Brain microvascular endothelial cell (primary cell): Measurements from ENCODE around the gene UNKL.
A peak's percentile ranks its signal among the peaks of the same experiment; 100 is the strongest.
"Not testable (repeated sequence)": the region's sequence is repeated elsewhere in the genome, so short reads cannot be mapped to it uniquely, and the experiment has no call there.

ENCODE experiments used
- DNase-seq: peaks from one replicate; pipeline ENCODE4 v3.0.0-alpha.2; 2020
- H3K27ac ChIP-seq: fragments of 250-450 bp; sonication (Bioruptor Pico); 2 replicates; pipeline ENCODE4 v1.5.1; 2020; ENCODE audit warnings: mild to moderate bottlenecking, moderate library complexity
- H3K27me3 ChIP-seq: fragments of 250-450 bp; sonication (Bioruptor Pico); replicated peaks from 2 replicates; pipeline ENCODE4 v1.5.1; 2020; ENCODE audit warnings: mild to moderate bottlenecking
- H3K36me3 ChIP-seq: fragments of 250-450 bp; sonication (Bioruptor Pico); replicated peaks from 2 replicates; pipeline ENCODE4 v1.5.1; 2020; ENCODE audit warnings: mild to moderate bottlenecking
- H3K4me3 ChIP-seq: 2 replicates; pipeline ENCODE4 v1.5.1; 2011; ENCODE audit warnings: low read depth, mild to moderate bottlenecking, control low read depth, low read length, moderate library complexity
- CTCF ChIP-seq: IDR thresholded peaks from 2 replicates; pipeline ENCODE4 v1.5.1; 2011; ENCODE audit warnings: low read depth, mild to moderate bottlenecking, moderate library complexity, low read length, control low read depth, inconsistent platforms; ENCODE audit errors: missing control alignments
- in situ Hi-C: cut with HindIII; loops from 2 replicates; pipeline ENCODE4 v1.10.0; 2017; ENCODE audit warnings: low sequenced_read_pairs, low pct_ligation_motif_present

Gene UNKL

GRCh38 chr16:1333149-1333812 is 81.2 kb downstream of the UNKL start, which contains the start of gene BAIAP3:
BAIAP3 (plus strand) TSS chr16:1333645; CDS start chr16:1338550, 4,905 bp downstream.
- Histone ChIP-seq H3K4me3 (no peak within 1 kb of the TSS), H3K27me3 (peaks cover 49% of the 10 kb centered on the region), H3K36me3 (no peaks in the 10 kb centered on the region), H3K27ac (no peak within 1 kb of the TSS)
- in situ Hi-C loops: no loop called here
- no peak for DNase-seq
- TF ChIP-seq CTCF: no peak

- in situ Hi-C loops: no loop called here
- DNase-seq: no peak
- no peaks in the 10 kb centered on the region for H3K36me3 ChIP-seq
- no peak overlapping the region for H3K4me3 ChIP-seq
- peaks cover 49% of the 10 kb centered on the region for H3K27me3 ChIP-seq
- no peak overlapping the region for H3K27ac ChIP-seq
- TF ChIP-seq CTCF: no peak
Measured at GRCh38 chr16:1332618-1333148, 81.8 kb downstream of the UNKL start.

- in situ Hi-C loops: no loop called here
- Histone ChIP-seq H3K4me3 (no peak overlapping the region), H3K27ac (no peak overlapping the region), H3K36me3 (no peaks in the 10 kb centered on the region), H3K27me3 (peaks cover 49% of the 10 kb centered on the region)
- TF ChIP-seq CTCF: no peak
- DNase-seq: peak; percentile 64
Measured at GRCh38 chr16:1331712-1332617, 82.5 kb downstream of the UNKL start.

- in situ Hi-C loops: no loop called here
- H3K27ac ChIP-seq: no peak overlapping the region
- no peak for DNase-seq
- H3K36me3 ChIP-seq: no peaks in the 10 kb centered on the region
- peaks cover 44% of the 10 kb centered on the region for H3K27me3 ChIP-seq
- peak; percentile 18 for TF ChIP-seq CTCF
- no peak overlapping the region for H3K4me3 ChIP-seq
Measured at GRCh38 chr16:1330931-1331711, 83.4 kb downstream of the UNKL start.

- no peak for DNase-seq
- no peak overlapping the region for H3K4me3 ChIP-seq
- H3K27ac ChIP-seq: no peak overlapping the region
- H3K27me3 ChIP-seq: peaks cover 37% of the 10 kb centered on the region
- H3K36me3 ChIP-seq: peaks cover 2% of the 10 kb centered on the region
- peak; percentile 72 for TF ChIP-seq CTCF
- in situ Hi-C loops: no loop called here
Measured at GRCh38 chr16:1330260-1330914, 84.1 kb downstream of the UNKL start.

- H3K27me3 ChIP-seq: peaks cover 23% of the 10 kb centered on the region
- DNase-seq, H3K4me3 ChIP-seq, H3K27ac ChIP-seq, in situ Hi-C loops: not testable (repeated sequence)
- H3K36me3 ChIP-seq: peaks cover 16% of the 10 kb centered on the region
Measured at GRCh38 chr16:1328961-1329360, 85.5 kb downstream of the UNKL start.

- H3K4me3 ChIP-seq, in situ Hi-C loops, H3K27ac ChIP-seq, DNase-seq: not testable (repeated sequence)
- H3K27me3 ChIP-seq: peaks cover 16% of the 10 kb centered on the region
- H3K36me3 ChIP-seq: peaks cover 23% of the 10 kb centered on the region
Measured at GRCh38 chr16:1328136-1328535, 86.4 kb downstream of the UNKL start.
